ENCODE measurements around the gene ACOT11. TPM values are rescaled to one million over a fixed set of nuclear protein-coding genes. Genes with fewer than 3 reads are reported as not detected.

ACOT11 gene
- total RNA-seq, 1 experiment from 2014 or later: 4.2 TPM

- ChIA-PET POLR2A (no interaction called here), CTCF (no interaction called here)
- Mint-ChIP-seq H3K4me1 (peaks cover 24% of the 10 kb centered on the region), H3K9me3 (no peaks in the 10 kb centered on the region), H3K4me3 (no peak overlapping the region), H3K36me3 (no peaks in the 10 kb centered on the region), H3K27ac (no peak overlapping the region), H3K27me3 (ENCODE audit: low read depth) (no peaks in the 10 kb centered on the region)
- ATAC-seq: no peak
- no peak for TF ChIP-seq ZNF671 (CRISPR knock-in tag; IDR thresholded peaks at IDR 0.05)
- TF ChIP-seq TP53 (CRISPR knock-in tag; IDR thresholded peaks at IDR 0.05): no peak
- no peak for TF ChIP-seq USF2 (CRISPR knock-in tag; IDR thresholded peaks at IDR 0.05)
- TF ChIP-seq IRF2 (CRISPR knock-in tag; IDR thresholded peaks at IDR 0.05; ENCODE audit: borderline replicate concordance, low read depth): no peak
- TF ChIP-seq JUN (CRISPR knock-in tag; IDR thresholded peaks at IDR 0.05): no peak
- no peak for TF ChIP-seq GRHL2 (CRISPR knock-in tag; IDR thresholded peaks at IDR 0.05; ENCODE audit: insufficient replicate concordance, severe bottlenecking)
- TF ChIP-seq AR (CRISPR knock-in tag; IDR thresholded peaks at IDR 0.05): no peak
- TF ChIP-seq RELA (CRISPR knock-in tag; IDR thresholded peaks at IDR 0.05; ENCODE audit: borderline replicate concordance): no peak
- no peak for TF ChIP-seq ETV6 (CRISPR knock-in tag; IDR thresholded peaks at IDR 0.05)
- no peak for TF ChIP-seq USF1 (CRISPR knock-in tag; IDR thresholded peaks at IDR 0.05)
- no peak for TF ChIP-seq SP1 (CRISPR knock-in tag; conservative IDR thresholded peaks at IDR 0.05)
- TF ChIP-seq TCF7 (CRISPR knock-in tag; IDR thresholded peaks at IDR 0.05; ENCODE audit: low read depth): no peak
- no peak for TF ChIP-seq CDX4 (CRISPR knock-in tag; IDR thresholded peaks at IDR 0.05; ENCODE audit: borderline replicate concordance)
- TF ChIP-seq ZBTB21 (CRISPR knock-in tag; IDR thresholded peaks at IDR 0.05; ENCODE audit: borderline replicate concordance): no peak
- no peak for DNase-seq (ENCODE audit: low spot score)
Measured at GRCh38 chr1:54614024-54614423, 66.0 kb downstream of the ACOT11 start.

GRCh38 chr1:54614563-54614962 lies 66.5 kb downstream of the ACOT11 start:
- POLR2A ChIA-PET: no interaction called here
- no peak for DNase-seq (ENCODE audit: low spot score)
- no peak for TF ChIP-seq SMAD4 (CRISPR knock-in tag; IDR thresholded peaks at IDR 0.05)
- no peak for TF ChIP-seq HMGXB4 (CRISPR knock-in tag; IDR thresholded peaks at IDR 0.05)
- no peak for TF ChIP-seq SMAD3 (CRISPR knock-in tag; IDR thresholded peaks at IDR 0.05; ENCODE audit: borderline replicate concordance)
- no peak for TF ChIP-seq GABPB1 (CRISPR knock-in tag; IDR thresholded peaks at IDR 0.05)
- no peak for TF ChIP-seq AFF4 (CRISPR knock-in tag; IDR thresholded peaks at IDR 0.05; ENCODE audit: borderline replicate concordance)
- no peak for TF ChIP-seq MLX (CRISPR knock-in tag; IDR thresholded peaks at IDR 0.05)
- TF ChIP-seq USF2 (CRISPR knock-in tag; IDR thresholded peaks at IDR 0.05): no peak
- no peak for TF ChIP-seq ZMAT4 (CRISPR knock-in tag; IDR thresholded peaks at IDR 0.05)

More at GRCh38 chr1:54614563-54614962, 66.5 kb downstream of the ACOT11 start:
- H3K4me1 Mint-ChIP-seq: peaks cover 24% of the 10 kb centered on the region
- H3K27ac Mint-ChIP-seq: no peak overlapping the region
- no peak overlapping the region for H3K4me3 Mint-ChIP-seq
- no peak for ATAC-seq
- H3K36me3 Mint-ChIP-seq: no peaks in the 10 kb centered on the region
- H3K27me3 Mint-ChIP-seq (ENCODE audit: low read depth): no peaks in the 10 kb centered on the region
- no peaks in the 10 kb centered on the region for H3K9me3 Mint-ChIP-seq
- CTCF ChIA-PET: no interaction called here
